ENCODE data around the gene ROGDI.

ROGDI gene

GRCh38 chr16:4795181-4795827 is 7.1 kb downstream of the ROGDI start, which contains the start of gene SMIM22:
Gene SMIM22, plus strand, starts transcription at chr16:4795369. Its CDS starts 366 bp downstream, at chr16:4795735.
- Histone ChIP-seq H3K4me1 (ENCODE audit: control insufficient read depth in 5 of 5, insufficient read depth in 5 of 5, low read length in 5 of 5) (peaks cover 0 to 3% (median 0%) of the 10 kb centered on the region in 5 donors), H3K4me3 (ENCODE audit: low read depth in 1 of 5, low read length in 5 of 5) (no peak within 1 kb of the TSS), H3K9me3 (ENCODE audit: control insufficient read depth in 5 of 5, low read length in 5 of 5) (no peaks in the 10 kb centered on the region), H3K27ac (ENCODE audit: low read depth, low read length) (no peak within 1 kb of the TSS), H3K27me3 (ENCODE audit: control insufficient read depth in 5 of 5, insufficient read depth in 4 of 5, low read length in 5 of 5) (no peaks in the 10 kb centered on the region), H3K9ac (ENCODE audit: low read length in 5 of 5) (no peak within 1 kb of the TSS), H3K36me3 (ENCODE audit: control insufficient read depth in 5 of 5, insufficient read depth in 5 of 5, low read length in 5 of 5) (peaks cover 0 to 16% (median 3%) of the 10 kb centered on the region in 5 donors)

- Histone ChIP-seq H3K4me1 (ENCODE audit: control insufficient read depth in 5 of 5, insufficient read depth in 5 of 5, low read length in 5 of 5) (no peaks in the 10 kb centered on the region), H3K36me3 (ENCODE audit: control insufficient read depth in 5 of 5, insufficient read depth in 5 of 5, low read length in 5 of 5) (peaks cover 0 to 11% (median 0%) of the 10 kb centered on the region in 5 donors), H3K9ac (ENCODE audit: low read length in 5 of 5) (no peak overlapping the region), H3K27ac (ENCODE audit: low read depth, low read length) (no peak overlapping the region), H3K4me3 (ENCODE audit: low read depth in 1 of 5, low read length in 5 of 5) (no peak overlapping the region), H3K9me3 (ENCODE audit: control insufficient read depth in 5 of 5, low read length in 5 of 5) (no peaks in the 10 kb centered on the region), H3K27me3 (ENCODE audit: control insufficient read depth in 5 of 5, insufficient read depth in 4 of 5, low read length in 5 of 5) (no peaks in the 10 kb centered on the region)
Measured at GRCh38 chr16:4792951-4793513, 9.4 kb downstream of the ROGDI start.

- Histone ChIP-seq H3K4me1 (ENCODE audit: control insufficient read depth in 5 of 5, insufficient read depth in 5 of 5, low read length in 5 of 5) (no peaks in the 10 kb centered on the region), H3K4me3 (ENCODE audit: low read depth in 1 of 5, low read length in 5 of 5) (no peak overlapping the region), H3K27me3 (ENCODE audit: control insufficient read depth in 5 of 5, insufficient read depth in 4 of 5, low read length in 5 of 5) (peaks cover 0 to 2% (median 0%) of the 10 kb centered on the region in 5 donors), H3K9ac (ENCODE audit: low read length in 5 of 5) (no peak overlapping the region), H3K27ac (ENCODE audit: low read depth, low read length) (no peak overlapping the region), H3K9me3 (ENCODE audit: control insufficient read depth in 5 of 5, low read length in 5 of 5) (no peaks in the 10 kb centered on the region), H3K36me3 (ENCODE audit: control insufficient read depth in 5 of 5, insufficient read depth in 5 of 5, low read length in 5 of 5) (no peaks in the 10 kb centered on the region)
Measured at GRCh38 chr16:4790871-4791270, 11.6 kb downstream of the ROGDI start.

GRCh38 chr16:4790261-4790660 is 12.2 kb downstream of the ROGDI start:
- no peaks in the 10 kb centered on the region for H3K4me1 ChIP-seq (ENCODE audit: control insufficient read depth in 5 of 5, insufficient read depth in 5 of 5, low read length in 5 of 5)
- no peaks in the 10 kb centered on the region for H3K36me3 ChIP-seq (ENCODE audit: control insufficient read depth in 5 of 5, insufficient read depth in 5 of 5, low read length in 5 of 5)
- no peak overlapping the region for H3K27ac ChIP-seq (ENCODE audit: low read depth, low read length)
- peaks cover 0 to 2% (median 0%) of the 10 kb centered on the region in 5 donors for H3K27me3 ChIP-seq (ENCODE audit: control insufficient read depth in 5 of 5, insufficient read depth in 4 of 5, low read length in 5 of 5)
- H3K4me3 ChIP-seq (ENCODE audit: low read depth in 1 of 5, low read length in 5 of 5): no peak overlapping the region
- H3K9me3 ChIP-seq (ENCODE audit: control insufficient read depth in 5 of 5, low read length in 5 of 5): no peaks in the 10 kb centered on the region
- no peak overlapping the region for H3K9ac ChIP-seq (ENCODE audit: low read length in 5 of 5)

GRCh38 chr16:4788910-4789309 is 13.5 kb downstream of the ROGDI start:
- Histone ChIP-seq H3K4me3 (ENCODE audit: low read depth in 1 of 5, low read length in 5 of 5) (no peak overlapping the region), H3K9ac (ENCODE audit: low read length in 5 of 5) (no peak overlapping the region), H3K27ac (ENCODE audit: low read depth, low read length) (no peak overlapping the region), H3K27me3 (ENCODE audit: control insufficient read depth in 5 of 5, insufficient read depth in 4 of 5, low read length in 5 of 5) (peaks cover 0 to 2% (median 0%) of the 10 kb centered on the region in 5 donors), H3K36me3 (ENCODE audit: control insufficient read depth in 5 of 5, insufficient read depth in 5 of 5, low read length in 5 of 5) (no peaks in the 10 kb centered on the region), H3K4me1 (ENCODE audit: control insufficient read depth in 5 of 5, insufficient read depth in 5 of 5, low read length in 5 of 5) (no peaks in the 10 kb centered on the region), H3K9me3 (ENCODE audit: control insufficient read depth in 5 of 5, low read length in 5 of 5) (no peaks in the 10 kb centered on the region)

- Histone ChIP-seq H3K4me1 (ENCODE audit: control insufficient read depth in 5 of 5, insufficient read depth in 5 of 5, low read length in 5 of 5) (no peaks in the 10 kb centered on the region), H3K27ac (ENCODE audit: low read depth, low read length) (no peak overlapping the region), H3K36me3 (ENCODE audit: control insufficient read depth in 5 of 5, insufficient read depth in 5 of 5, low read length in 5 of 5) (no peaks in the 10 kb centered on the region), H3K9ac (ENCODE audit: low read length in 5 of 5) (no peak overlapping the region), H3K4me3 (ENCODE audit: low read depth in 1 of 5, low read length in 5 of 5) (no peak overlapping the region), H3K27me3 (ENCODE audit: control insufficient read depth in 5 of 5, insufficient read depth in 4 of 5, low read length in 5 of 5) (peaks cover 0 to 2% (median 0%) of the 10 kb centered on the region in 5 donors), H3K9me3 (ENCODE audit: control insufficient read depth in 5 of 5, low read length in 5 of 5) (no peaks in the 10 kb centered on the region)
Measured at GRCh38 chr16:4788489-4788889, 13.9 kb downstream of the ROGDI start.

- H3K36me3 ChIP-seq (ENCODE audit: control insufficient read depth in 5 of 5, insufficient read depth in 5 of 5, low read length in 5 of 5): no peaks in the 10 kb centered on the region
- H3K4me1 ChIP-seq (ENCODE audit: control insufficient read depth in 5 of 5, insufficient read depth in 5 of 5, low read length in 5 of 5): no peaks in the 10 kb centered on the region
- no peak within 1 kb of the TSS for H3K9ac ChIP-seq (ENCODE audit: low read length in 5 of 5)
- peaks cover 0 to 2% (median 0%) of the 10 kb centered on the region in 5 donors for H3K27me3 ChIP-seq (ENCODE audit: control insufficient read depth in 5 of 5, insufficient read depth in 4 of 5, low read length in 5 of 5)
- no peaks in the 10 kb centered on the region for H3K9me3 ChIP-seq (ENCODE audit: control insufficient read depth in 5 of 5, low read length in 5 of 5)
- no peak within 1 kb of the TSS for H3K4me3 ChIP-seq (ENCODE audit: low read depth in 1 of 5, low read length in 5 of 5)
- H3K27ac ChIP-seq (ENCODE audit: low read depth, low read length): no peak within 1 kb of the TSS
Measured at GRCh38 chr16:4787627-4788482, 14.6 kb downstream of the ROGDI start, which contains the start of gene SEPTIN12. Gene SEPTIN12, minus strand, starts transcription at chr16:4788345. Its CDS starts 700 bp downstream, at chr16:4787645.

GRCh38 chr16:4787068-4787467 is 15.4 kb downstream of the ROGDI start:
- no peaks in the 10 kb centered on the region for H3K36me3 ChIP-seq (ENCODE audit: control insufficient read depth in 5 of 5, insufficient read depth in 5 of 5, low read length in 5 of 5)
- no peaks in the 10 kb centered on the region for H3K9me3 ChIP-seq (ENCODE audit: control insufficient read depth in 5 of 5, low read length in 5 of 5)
- H3K4me1 ChIP-seq (ENCODE audit: control insufficient read depth in 5 of 5, insufficient read depth in 5 of 5, low read length in 5 of 5): no peaks in the 10 kb centered on the region
- no peak overlapping the region for H3K27ac ChIP-seq (ENCODE audit: low read depth, low read length)
- H3K27me3 ChIP-seq (ENCODE audit: control insufficient read depth in 5 of 5, insufficient read depth in 4 of 5, low read length in 5 of 5): peaks cover 0 to 2% (median 0%) of the 10 kb centered on the region in 5 donors
- no peak overlapping the region for H3K9ac ChIP-seq (ENCODE audit: low read length in 5 of 5)
- no peak overlapping the region for H3K4me3 ChIP-seq (ENCODE audit: low read depth in 1 of 5, low read length in 5 of 5)

- Histone ChIP-seq H3K4me3 (ENCODE audit: low read depth in 1 of 5, low read length in 5 of 5) (no peak overlapping the region), H3K4me1 (ENCODE audit: control insufficient read depth in 5 of 5, insufficient read depth in 5 of 5, low read length in 5 of 5) (no peaks in the 10 kb centered on the region), H3K9me3 (ENCODE audit: control insufficient read depth in 5 of 5, low read length in 5 of 5) (no peaks in the 10 kb centered on the region), H3K36me3 (ENCODE audit: control insufficient read depth in 5 of 5, insufficient read depth in 5 of 5, low read length in 5 of 5) (no peaks in the 10 kb centered on the region), H3K27me3 (ENCODE audit: control insufficient read depth in 5 of 5, insufficient read depth in 4 of 5, low read length in 5 of 5) (peaks cover 0 to 2% (median 0%) of the 10 kb centered on the region in 5 donors), H3K27ac (ENCODE audit: low read depth, low read length) (no peak overlapping the region), H3K9ac (ENCODE audit: low read length in 5 of 5) (no peak overlapping the region)
Measured at GRCh38 chr16:4785758-4786433, 16.5 kb downstream of the ROGDI start.

Measured in subcutaneous abdominal adipose tissue (tissue), 5 donors.